ENCODE results near the gene ANXA3.

GRCh38 chr4:78653655-78654054 is 102.1 kb downstream of the ANXA3 start:
- TF ChIP-seq CTCF (conservative IDR thresholded peaks at IDR 0.05; ENCODE audit: low read depth, low read length) (no peak), EZH2 (IDR thresholded peaks at IDR 0.05; ENCODE audit: borderline replicate concordance, low read depth, low read length, poor library complexity, severe bottlenecking) (no peak)

Measured in A673 (cell line).